ENCODE results near the gene AMPD2.

DNA sequence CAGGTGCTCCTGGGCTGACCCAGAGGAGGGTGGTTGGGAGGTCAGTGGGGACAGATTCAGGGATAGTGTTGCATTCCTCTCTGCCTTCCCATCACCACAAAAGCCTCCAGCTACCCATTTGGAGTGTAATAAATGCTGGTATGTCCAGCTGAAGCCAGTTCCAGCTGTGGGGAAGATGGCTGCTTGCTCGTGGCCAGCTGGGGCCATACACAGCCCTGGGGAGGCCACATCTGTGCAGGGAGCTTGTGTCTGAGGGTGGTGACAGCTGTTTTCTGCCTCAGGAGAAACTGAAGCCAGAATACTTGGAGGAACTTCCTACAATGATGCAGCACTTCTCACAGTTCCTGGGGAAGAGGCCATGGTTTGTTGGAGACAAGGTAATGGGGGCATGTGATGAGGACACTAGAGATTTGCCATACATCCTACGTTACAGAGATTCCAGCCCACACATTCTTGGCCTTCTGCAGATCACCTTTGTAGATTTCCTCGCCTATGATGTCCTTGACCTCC is 39.0 kb downstream of the AMPD2 start:
- TF ChIP-seq POLR2AphosphoS5 (IDR thresholded peaks at IDR 0.05; ENCODE audit: insufficient read depth, low read depth, low read length) (no peak), CTCF (IDR thresholded peaks at IDR 0.05; ENCODE audit: extremely low read depth in 1 of 2, insufficient read depth in 1 of 2, low read depth in 1 of 2, low read length in 2 of 2) (no peak), GATA2 (IDR thresholded peaks at IDR 0.05; ENCODE audit: insufficient read depth, insufficient read length, low read depth, low read length) (no peak), MAX (IDR thresholded peaks at IDR 0.05; ENCODE audit: insufficient read depth, insufficient read length) (no peak), MYC (IDR thresholded peaks at IDR 0.05; ENCODE audit: low read depth, low read length) (no peak), EZH2 (IDR thresholded peaks at IDR 0.05; ENCODE audit: borderline replicate concordance, low read depth, low read length, severe bottlenecking) (no peak), POLR2A (IDR thresholded peaks at IDR 0.05; ENCODE audit: low read depth, low read length) (no peak), JUN (IDR thresholded peaks at IDR 0.05; ENCODE audit: borderline replicate concordance, insufficient read depth, insufficient read length, low read depth) (no peak)
